IPS-20b (cell line): ENCODE data around the gene SCEL.

Experiments used
- H3K27ac ChIP-seq: one replicate; pipeline ENCODE4 v1.5.1; 2013; ENCODE audit warnings: low read length
- H3K27me3 ChIP-seq: 2 replicates; pipeline ENCODE4 v1.6.1; 2013; ENCODE audit warnings: mild to moderate bottlenecking, low read length, inconsistent platforms; ENCODE audit not compliant: insufficient read depth
- H3K36me3 ChIP-seq: 2 replicates; pipeline ENCODE4 v1.6.1; 2013; ENCODE audit warnings: low read depth, mild to moderate bottlenecking, inconsistent platforms, low read length, moderate library complexity; ENCODE audit not compliant: insufficient read depth
- H3K4me1 ChIP-seq: 2 replicates; pipeline ENCODE4 v1.6.1; 2013; ENCODE audit warnings: mild to moderate bottlenecking, control low read depth, inconsistent platforms, low read length, moderate library complexity; ENCODE audit not compliant: insufficient read depth
- H3K4me3 ChIP-seq: 2 replicates; pipeline ENCODE4 v1.5.1; 2013; ENCODE audit warnings: mild to moderate bottlenecking, low read length, inconsistent platforms
- H3K9ac ChIP-seq: 2 replicates; pipeline ENCODE4 v1.6.1; 2013; ENCODE audit warnings: low read depth, mild to moderate bottlenecking, inconsistent platforms, low read length, moderate library complexity
- H3K9me3 ChIP-seq: 2 replicates; pipeline ENCODE4 v1.6.1; 2013; ENCODE audit warnings: mild to moderate bottlenecking, low read depth, low read length, inconsistent platforms; ENCODE audit not compliant: insufficient read depth

SCEL gene

GRCh38 chr13:77544355-77544754 is 8.8 kb downstream of the SCEL start:
- H3K9me3 ChIP-seq: no peaks in the 10 kb centered on the region
- no peak overlapping the region for H3K4me3 ChIP-seq

GRCh38 chr13:77544758-77545338 is 9.3 kb downstream of the SCEL start:
- Histone ChIP-seq H3K36me3 (no peaks in the 10 kb centered on the region), H3K27ac (no peak overlapping the region), H3K27me3 (no peaks in the 10 kb centered on the region), H3K4me3 (no peak overlapping the region), H3K4me1 (no peaks in the 10 kb centered on the region), H3K9me3 (no peaks in the 10 kb centered on the region), H3K9ac (no peak overlapping the region)

More at GRCh38 chr13:77544355-77544754, 8.8 kb downstream of the SCEL start:
- no peaks in the 10 kb centered on the region for H3K27me3 ChIP-seq
- H3K4me1 ChIP-seq: no peaks in the 10 kb centered on the region
- no peak overlapping the region for H3K27ac ChIP-seq
- H3K36me3 ChIP-seq: no peaks in the 10 kb centered on the region
- no peak overlapping the region for H3K9ac ChIP-seq

- Histone ChIP-seq H3K9me3 (no peaks in the 10 kb centered on the region), H3K4me3 (no peak overlapping the region), H3K27me3 (no peaks in the 10 kb centered on the region), H3K27ac (no peak overlapping the region), H3K36me3 (no peaks in the 10 kb centered on the region), H3K4me1 (no peaks in the 10 kb centered on the region), H3K9ac (no peak overlapping the region)
Observed at GRCh38 chr13:77545626-77546412, 10.3 kb downstream of the SCEL start.

GRCh38 chr13:77548095-77548494 is 12.6 kb downstream of the SCEL start:
- Histone ChIP-seq H3K27me3 (no peaks in the 10 kb centered on the region), H3K9ac (no peak overlapping the region), H3K36me3 (no peaks in the 10 kb centered on the region), H3K9me3 (no peaks in the 10 kb centered on the region), H3K4me3 (no peak overlapping the region), H3K27ac (no peak overlapping the region), H3K4me1 (no peaks in the 10 kb centered on the region)

GRCh38 chr13:77548594-77548993 is 13.1 kb downstream of the SCEL start:
- Histone ChIP-seq H3K27ac (no peak overlapping the region), H3K9me3 (no peaks in the 10 kb centered on the region)

GRCh38 chr13:77554069-77554468 is 18.6 kb downstream of the SCEL start:
- H3K4me3 ChIP-seq: no peak overlapping the region
- no peaks in the 10 kb centered on the region for H3K27me3 ChIP-seq
- no peaks in the 10 kb centered on the region for H3K9me3 ChIP-seq
- H3K27ac ChIP-seq: no peak overlapping the region
- H3K4me1 ChIP-seq: no peaks in the 10 kb centered on the region
- no peaks in the 10 kb centered on the region for H3K36me3 ChIP-seq
- no peak overlapping the region for H3K9ac ChIP-seq

More at GRCh38 chr13:77548594-77548993, 13.1 kb downstream of the SCEL start:
- Histone ChIP-seq H3K4me1 (no peaks in the 10 kb centered on the region), H3K9ac (no peak overlapping the region), H3K27me3 (no peaks in the 10 kb centered on the region), H3K4me3 (no peak overlapping the region), H3K36me3 (no peaks in the 10 kb centered on the region)

GRCh38 chr13:77555246-77555645 is 19.7 kb downstream of the SCEL start:
- Histone ChIP-seq H3K9ac (no peak overlapping the region), H3K27me3 (no peaks in the 10 kb centered on the region), H3K4me3 (no peak overlapping the region), H3K36me3 (no peaks in the 10 kb centered on the region), H3K27ac (no peak overlapping the region), H3K4me1 (no peaks in the 10 kb centered on the region), H3K9me3 (no peaks in the 10 kb centered on the region)

- Histone ChIP-seq H3K9ac (no peak overlapping the region), H3K9me3 (no peaks in the 10 kb centered on the region), H3K4me1 (no peaks in the 10 kb centered on the region), H3K4me3 (no peak overlapping the region), H3K27me3 (no peaks in the 10 kb centered on the region), H3K36me3 (no peaks in the 10 kb centered on the region), H3K27ac (no peak overlapping the region)
Observed at GRCh38 chr13:77558016-77558415, 22.5 kb downstream of the SCEL start.

GRCh38 chr13:77563111-77563510 is 27.6 kb downstream of the SCEL start:
- Histone ChIP-seq H3K9me3 (no peaks in the 10 kb centered on the region), H3K4me1 (no peaks in the 10 kb centered on the region), H3K27ac (no peak overlapping the region), H3K36me3 (no peaks in the 10 kb centered on the region), H3K9ac (no peak overlapping the region), H3K27me3 (no peaks in the 10 kb centered on the region), H3K4me3 (no peak overlapping the region)

- no peaks in the 10 kb centered on the region for H3K36me3 ChIP-seq
- no peaks in the 10 kb centered on the region for H3K27me3 ChIP-seq
- H3K9me3 ChIP-seq: no peaks in the 10 kb centered on the region
- H3K4me3 ChIP-seq: no peak overlapping the region
- H3K27ac ChIP-seq: no peak overlapping the region
- H3K4me1 ChIP-seq: no peaks in the 10 kb centered on the region
- no peak overlapping the region for H3K9ac ChIP-seq
Observed at GRCh38 chr13:77565635-77566034, 30.1 kb downstream of the SCEL start.

- Histone ChIP-seq H3K27me3 (no peaks in the 10 kb centered on the region), H3K9me3 (no peaks in the 10 kb centered on the region), H3K9ac (no peak overlapping the region), H3K4me1 (no peaks in the 10 kb centered on the region), H3K27ac (no peak overlapping the region), H3K36me3 (no peaks in the 10 kb centered on the region), H3K4me3 (no peak overlapping the region)
Observed at GRCh38 chr13:77571956-77572355, 36.5 kb downstream of the SCEL start.

- no peaks in the 10 kb centered on the region for H3K36me3 ChIP-seq
- no peaks in the 10 kb centered on the region for H3K4me1 ChIP-seq
- H3K27ac ChIP-seq: no peak overlapping the region
- H3K9me3 ChIP-seq: no peaks in the 10 kb centered on the region
- no peaks in the 10 kb centered on the region for H3K27me3 ChIP-seq
- H3K9ac ChIP-seq: no peak overlapping the region
- H3K4me3 ChIP-seq: no peak overlapping the region
Observed at GRCh38 chr13:77574096-77574495, 38.6 kb downstream of the SCEL start.
